Epithelial cell of proximal tubule (primary cell): ENCODE results near the gene KRTAP4-11. TPM values are rescaled to one million over a fixed set of nuclear protein-coding genes. Genes with fewer than 3 reads are reported as not detected.
"Not testable (repeated sequence)": the region's sequence is repeated elsewhere in the genome, so short reads cannot be mapped to it uniquely, and the experiment has no call there.

ENCODE experiments used
- DNase-seq: peaks from one replicate; pipeline ENCODE4 v3.0.0-alpha.2; 2011; ENCODE audit warnings: low read depth
- H3K4me3 ChIP-seq: 2 replicates; pipeline ENCODE4 v1.5.1; 2011; ENCODE audit warnings: low read depth, mild to moderate bottlenecking, low read length
- total RNA-seq: library from RNA; depleted of rRNA; stranded (reverse); fragments of >200 nt; gene quantifications from 2 replicates; pipeline ENCODE4 v1.2.3, GENCODE V29; 2015
- TF ChIP-seq, protein P1 (sequence below): conservative IDR thresholded peaks from 2 replicates; pipeline ENCODE4 v1.5.1; 2012; ENCODE audit warnings: low read depth, mild to moderate bottlenecking, low read length

KRTAP4-11 gene
- total RNA-seq, 1 donor from 2014 or later, result not detected

DNA sequence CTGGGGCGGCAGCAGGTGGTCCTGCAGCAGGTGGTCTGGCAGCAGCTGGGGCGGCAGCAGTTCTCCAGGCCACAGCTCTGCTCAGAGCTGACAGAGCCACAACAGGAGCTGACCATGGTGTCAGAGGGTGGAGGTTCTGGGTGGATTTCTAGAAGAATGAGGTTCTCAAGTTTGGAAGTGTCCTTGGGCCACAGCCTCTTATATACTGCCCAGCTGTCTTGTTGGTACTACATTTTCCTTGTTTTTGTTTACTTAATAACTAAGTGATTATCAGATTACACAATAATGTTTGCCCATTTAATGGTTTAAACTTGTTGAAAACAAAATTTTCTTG, 31.4 kb upstream of the KRTAP4-11 start, which contains the start of gene KRTAP4-5:
TSS of gene KRTAP4-5 (minus strand) at position 174 of the 334 bp plus-strand sequence. CDS start at position 116, 58 bp downstream.
- H3K4me3 ChIP-seq, result no peak within 1 kb of the TSS
- DNase-seq, result no peak
- TF ChIP-seq, protein P1, sequence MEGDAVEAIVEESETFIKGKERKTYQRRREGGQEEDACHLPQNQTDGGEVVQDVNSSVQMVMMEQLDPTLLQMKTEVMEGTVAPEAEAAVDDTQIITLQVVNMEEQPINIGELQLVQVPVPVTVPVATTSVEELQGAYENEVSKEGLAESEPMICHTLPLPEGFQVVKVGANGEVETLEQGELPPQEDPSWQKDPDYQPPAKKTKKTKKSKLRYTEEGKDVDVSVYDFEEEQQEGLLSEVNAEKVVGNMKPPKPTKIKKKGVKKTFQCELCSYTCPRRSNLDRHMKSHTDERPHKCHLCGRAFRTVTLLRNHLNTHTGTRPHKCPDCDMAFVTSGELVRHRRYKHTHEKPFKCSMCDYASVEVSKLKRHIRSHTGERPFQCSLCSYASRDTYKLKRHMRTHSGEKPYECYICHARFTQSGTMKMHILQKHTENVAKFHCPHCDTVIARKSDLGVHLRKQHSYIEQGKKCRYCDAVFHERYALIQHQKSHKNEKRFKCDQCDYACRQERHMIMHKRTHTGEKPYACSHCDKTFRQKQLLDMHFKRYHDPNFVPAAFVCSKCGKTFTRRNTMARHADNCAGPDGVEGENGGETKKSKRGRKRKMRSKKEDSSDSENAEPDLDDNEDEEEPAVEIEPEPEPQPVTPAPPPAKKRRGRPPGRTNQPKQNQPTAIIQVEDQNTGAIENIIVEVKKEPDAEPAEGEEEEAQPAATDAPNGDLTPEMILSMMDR, result no peak

DNA sequence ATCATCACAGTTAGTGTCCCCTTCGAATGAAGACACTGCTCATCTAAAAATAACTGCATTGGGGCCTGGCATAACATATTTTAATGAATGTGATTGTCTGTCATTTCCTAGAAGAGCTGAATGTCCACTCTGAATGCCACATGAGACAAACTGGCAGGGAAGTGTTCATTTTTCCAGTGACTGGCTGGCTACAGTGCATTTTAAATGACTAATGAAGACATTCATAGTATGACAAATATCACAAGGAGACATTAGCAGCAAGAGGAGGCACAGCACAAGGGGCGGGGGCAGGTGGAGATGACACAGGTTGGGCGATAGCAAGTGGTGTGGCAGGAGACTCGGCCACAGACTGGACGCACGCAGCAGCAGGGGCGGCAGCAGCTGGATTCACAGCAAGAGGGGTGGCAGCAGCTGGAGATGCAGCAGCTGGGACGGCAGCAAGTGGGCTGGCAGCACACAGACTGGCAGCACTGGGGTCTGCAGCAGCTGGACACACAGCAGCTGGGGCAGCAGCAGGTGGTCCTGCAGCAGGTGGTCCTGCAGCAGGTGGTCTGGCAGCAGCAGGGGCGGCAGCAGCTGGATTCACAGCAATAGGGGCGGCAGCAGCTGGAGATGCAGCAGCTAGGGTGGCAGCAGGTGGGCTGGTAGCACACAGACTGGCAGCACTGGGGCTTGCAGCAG, 30.9 kb upstream of the KRTAP4-11 start:
- DNase-seq, H3K4me3 ChIP-seq: not testable (repeated sequence)

DNA sequence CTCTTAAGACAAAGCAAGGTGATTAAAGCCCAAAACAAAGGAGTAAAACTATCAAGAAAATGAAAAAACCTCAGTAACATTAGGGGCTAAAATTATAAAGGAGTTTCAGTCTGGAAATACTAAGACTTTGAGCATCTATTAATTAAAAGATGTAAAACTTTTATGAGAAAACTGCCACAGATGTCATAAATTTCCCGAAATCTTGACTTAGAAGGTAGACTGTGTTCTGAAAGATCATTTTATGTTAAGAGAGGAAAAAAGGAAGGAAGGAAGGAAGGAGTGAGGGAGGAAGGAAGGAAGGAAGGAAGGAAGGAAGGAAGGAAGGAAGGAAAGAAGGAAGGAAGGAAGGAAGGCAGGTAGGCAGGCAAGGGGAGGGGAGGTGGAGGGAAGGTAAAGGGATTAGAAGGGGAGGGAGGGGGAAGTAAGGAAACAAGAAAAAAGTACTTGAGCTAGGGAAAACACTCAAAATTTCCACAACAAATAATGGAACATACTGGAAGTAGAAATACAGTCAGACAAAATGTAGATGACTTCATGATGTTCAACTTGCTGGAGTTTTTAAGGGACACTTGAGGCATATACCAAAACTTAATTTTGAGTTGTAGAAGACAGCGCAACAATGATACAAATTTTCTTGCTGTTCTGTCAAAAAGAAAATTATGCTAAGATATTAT, 29.5 kb upstream of the KRTAP4-11 start:
- TF ChIP-seq, protein P1, result no peak
- H3K4me3 ChIP-seq, result no peak overlapping the region
- DNase-seq, result no peak

DNA sequence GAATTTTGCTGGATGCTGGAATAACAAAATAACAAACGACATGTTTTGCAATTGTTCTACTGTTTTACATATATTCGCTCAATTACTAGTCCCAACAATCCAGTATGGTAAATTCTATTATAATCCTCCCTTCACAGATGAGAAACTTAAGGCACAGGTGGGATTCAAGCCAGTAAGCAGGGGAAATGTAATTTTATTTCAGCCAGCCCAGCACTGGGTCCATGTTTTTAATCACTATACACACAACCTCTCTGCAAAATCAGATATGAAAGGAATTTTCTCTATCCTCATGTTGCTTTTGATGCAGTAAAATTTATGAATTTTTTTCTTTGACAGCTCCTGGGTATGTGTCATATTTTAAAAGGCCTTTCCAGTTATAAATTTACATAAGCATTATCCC, 27.1 kb upstream of the KRTAP4-11 start:
- DNase-seq, result no peak
- H3K4me3 ChIP-seq, result no peak overlapping the region
- TF ChIP-seq, protein P1, result no peak

DNA sequence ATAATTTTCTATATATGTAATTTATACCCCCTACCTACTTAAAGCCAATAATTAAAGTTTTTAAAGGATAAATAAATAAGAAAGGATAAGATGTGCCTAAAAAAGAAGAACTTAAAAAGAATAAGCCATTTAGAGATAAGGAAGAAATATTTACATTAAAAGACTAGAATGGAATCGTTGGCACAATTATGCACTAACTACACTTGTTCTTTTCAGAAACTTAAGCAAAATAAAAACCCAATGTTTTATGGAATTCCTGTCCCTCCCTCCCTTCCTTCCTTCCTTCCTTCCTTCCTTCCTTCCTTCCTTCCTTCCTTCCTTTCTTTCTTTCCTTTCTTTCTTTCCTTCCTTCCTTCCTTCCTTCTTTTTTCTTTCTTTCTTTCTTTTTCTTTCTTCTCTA, 26.7 kb upstream of the KRTAP4-11 start:
- no peak for DNase-seq
- no peak overlapping the region for H3K4me3 ChIP-seq
- TF ChIP-seq, protein P1, result no peak

DNA sequence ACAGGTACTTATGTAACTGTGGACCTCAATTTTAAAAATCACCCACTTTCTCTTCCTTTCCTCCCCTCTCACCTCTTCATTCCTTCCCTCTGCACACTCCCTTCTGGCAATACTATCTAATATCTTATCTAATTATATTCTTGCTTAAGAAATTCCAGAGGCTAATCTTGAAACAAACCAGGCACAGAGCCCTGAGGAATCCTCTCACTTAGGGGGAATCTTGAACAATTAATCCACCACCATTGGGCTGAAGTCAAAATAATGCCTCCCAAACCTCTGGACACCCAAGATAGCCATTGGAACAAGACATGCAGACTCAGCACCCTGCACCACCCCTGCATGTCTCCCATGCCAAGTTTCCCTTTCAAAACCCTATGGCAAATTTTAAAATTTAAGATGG, 23.2 kb upstream of the KRTAP4-11 start:
- DNase-seq, result no peak
- H3K4me3 ChIP-seq, result no peak overlapping the region
- TF ChIP-seq, protein P1, result no peak

DNA sequence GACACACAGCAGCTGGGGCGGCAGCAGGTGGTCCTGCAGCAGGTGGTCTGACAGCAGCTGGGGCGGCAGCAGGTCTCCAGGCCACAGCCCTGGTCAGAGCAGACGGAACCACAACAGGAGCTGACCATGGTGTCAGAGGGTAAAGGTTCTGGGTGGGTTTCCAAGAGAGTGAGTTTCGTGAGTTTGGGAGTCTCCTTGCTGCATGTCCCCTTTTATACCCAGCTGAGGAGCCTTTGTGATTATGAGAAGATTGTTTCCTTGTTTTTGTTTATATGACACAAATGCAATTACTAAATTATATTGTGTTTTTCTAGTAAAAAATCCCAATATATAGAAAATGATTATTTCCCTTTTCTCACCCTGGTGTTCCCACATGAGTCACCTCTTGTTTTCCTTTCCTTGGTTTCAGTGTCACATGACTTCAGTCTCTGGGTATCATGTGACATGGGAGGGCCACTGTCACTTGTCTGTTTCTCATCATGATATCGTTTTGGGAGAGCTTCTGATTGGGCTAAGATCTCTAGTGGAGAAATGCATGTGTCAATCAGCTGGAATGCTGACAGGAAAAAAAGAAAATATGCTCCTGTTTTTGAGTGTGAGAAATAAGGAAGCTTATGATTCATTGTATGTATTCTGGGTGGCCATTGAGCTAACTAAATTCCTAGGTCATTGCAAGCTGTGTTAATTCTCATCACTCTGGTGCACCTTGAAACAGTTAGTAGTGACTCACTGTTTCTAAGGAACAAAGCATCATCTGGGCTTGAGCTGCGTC, 22.4 kb upstream of the KRTAP4-11 start, which contains the start of gene KRTAP4-6:
TSS of gene KRTAP4-6 (minus strand) at position 185 of the 772 bp plus-strand sequence. CDS start at position 128, 57 bp downstream.
- peak; percentile 76 for DNase-seq
- no peak within 1 kb of the TSS for H3K4me3 ChIP-seq
- TF ChIP-seq, protein P1, result no peak

DNA sequence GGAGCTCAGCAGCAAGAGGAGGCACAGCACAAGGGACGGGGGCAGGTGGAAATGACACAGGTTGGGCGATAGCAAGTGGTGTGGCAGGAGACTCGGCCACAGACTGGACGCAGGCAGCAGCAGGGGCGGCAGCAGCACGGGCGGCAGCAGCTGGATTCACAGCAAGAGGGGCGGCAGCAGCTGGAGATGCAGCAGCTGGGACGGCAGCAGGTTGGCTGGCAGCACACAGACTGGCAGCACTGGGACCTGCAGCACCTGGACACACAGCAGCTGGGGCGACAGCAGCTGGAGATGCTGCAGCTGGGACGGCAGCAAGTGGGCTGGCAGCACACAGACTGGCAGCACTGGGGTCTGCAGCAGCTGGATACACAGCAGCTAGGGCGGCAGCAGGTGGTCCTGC, 21.7 kb upstream of the KRTAP4-11 start:
- not testable (repeated sequence) for DNase-seq, H3K4me3 ChIP-seq
